Measurements from ENCODE around the gene OSBPL10.

Gene OSBPL10

GRCh38 chr3:31921837-31922236 lies 59.2 kb downstream of the OSBPL10 start:
- no peak for DNase-seq (ENCODE audit: low read depth)

GRCh38 chr3:31920310-31920709 lies 60.8 kb downstream of the OSBPL10 start:
- no peak for DNase-seq (ENCODE audit: low read depth)

- no peak for DNase-seq (ENCODE audit: low read depth)
These were observed 61.5 kb downstream of the OSBPL10 start for GRCh38 chr3:31919528-31919927.

DNA sequence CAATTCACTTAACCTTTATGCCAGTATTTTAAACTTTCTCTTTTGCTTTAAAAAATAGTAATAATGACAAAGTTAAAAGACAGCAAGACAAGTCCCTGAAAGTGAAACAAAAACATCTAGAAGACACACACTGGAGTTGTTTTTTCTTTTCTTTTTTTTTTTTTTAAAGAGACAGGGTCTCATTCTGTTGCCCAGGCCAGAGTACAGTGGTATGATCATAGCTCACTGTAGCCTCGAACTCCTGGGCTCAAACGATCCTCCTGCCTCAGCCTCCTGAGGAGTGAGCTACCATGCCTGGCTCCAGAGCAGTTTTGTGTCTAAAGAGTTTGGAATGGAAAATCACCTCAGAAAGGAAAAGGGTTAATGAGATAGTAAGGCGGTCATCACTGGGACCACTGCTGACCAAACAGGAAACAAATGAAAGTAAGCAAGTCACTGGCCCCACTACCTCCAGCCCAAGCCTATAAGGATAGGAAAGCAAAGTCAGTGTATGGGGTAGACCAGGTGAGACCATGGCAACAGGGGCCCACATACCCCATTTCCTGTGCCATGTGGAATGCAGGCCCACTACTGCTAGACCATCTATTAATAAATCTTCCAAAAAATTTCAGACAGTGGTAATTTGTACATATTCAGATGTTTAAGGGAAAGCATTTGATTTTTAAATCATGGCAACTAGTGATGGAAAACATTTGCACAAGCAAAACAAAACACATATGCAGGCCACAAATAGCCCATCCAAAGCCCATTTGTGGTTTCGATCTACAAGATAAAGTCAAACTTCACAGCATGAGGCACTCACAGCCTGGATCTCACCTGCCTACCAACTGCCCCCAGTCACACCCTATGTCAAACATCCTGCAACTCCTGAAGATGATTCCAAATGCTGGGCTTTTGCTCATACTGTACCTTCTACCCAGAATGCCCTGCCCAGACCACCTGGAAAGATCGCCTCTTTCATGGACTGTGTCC lies 62.6 kb downstream of the OSBPL10 start:
- no peak for DNase-seq (ENCODE audit: low read depth)

DNA sequence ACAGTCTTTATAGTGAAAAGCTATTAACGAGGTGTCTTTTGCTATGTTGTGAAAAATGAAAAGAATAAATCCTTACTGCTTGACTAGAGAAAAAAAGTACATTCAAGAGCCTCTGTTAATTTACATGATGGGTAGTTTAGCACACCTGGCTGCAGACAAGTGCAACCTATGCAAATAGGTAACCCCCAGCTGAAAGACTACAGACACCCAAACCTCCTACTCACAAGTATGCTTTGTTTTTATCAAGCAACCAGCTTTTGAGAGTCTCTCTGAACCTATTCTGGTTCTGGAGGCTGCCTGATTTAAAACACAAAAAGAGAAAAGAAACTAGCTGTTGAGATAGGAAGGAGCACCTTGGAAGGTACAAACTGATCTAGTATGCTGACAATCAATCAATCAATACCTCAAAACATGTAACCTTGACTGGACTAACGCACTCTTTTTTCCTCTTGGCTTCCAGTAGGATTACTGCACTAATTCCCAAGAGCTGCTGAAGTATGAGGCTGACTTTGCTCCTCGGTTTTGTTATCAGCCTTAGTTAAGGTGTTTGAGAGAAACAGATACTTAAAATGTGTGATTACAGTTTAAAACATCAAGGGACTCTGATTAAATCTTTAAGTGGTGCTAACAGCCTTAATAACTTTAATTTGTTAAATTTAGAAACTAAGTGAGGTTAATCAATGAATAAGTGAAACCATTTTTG lies 63.6 kb downstream of the OSBPL10 start:
- DNase-seq (ENCODE audit: low read depth): no peak

DNA sequence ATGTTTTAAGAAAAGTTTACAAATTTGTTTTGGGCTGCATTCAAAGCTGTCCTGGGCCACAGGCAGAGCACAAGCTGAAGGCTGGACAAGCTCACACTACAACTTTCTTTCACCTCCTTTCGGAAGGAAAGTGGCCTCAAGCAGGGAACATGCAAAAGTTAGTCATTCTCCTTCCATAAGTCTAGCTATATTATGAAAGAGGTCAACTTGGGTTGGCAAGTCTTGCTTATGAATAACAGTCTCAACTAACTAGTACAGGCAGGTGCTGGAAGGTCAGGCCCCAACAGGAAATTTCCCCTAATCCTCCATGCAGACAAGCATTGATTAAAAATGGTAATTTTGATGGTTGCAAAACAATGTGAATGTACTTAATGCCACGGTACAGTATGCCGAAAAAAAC lies 69.4 kb downstream of the OSBPL10 start:
- no peak for DNase-seq (ENCODE audit: low read depth)

DNA sequence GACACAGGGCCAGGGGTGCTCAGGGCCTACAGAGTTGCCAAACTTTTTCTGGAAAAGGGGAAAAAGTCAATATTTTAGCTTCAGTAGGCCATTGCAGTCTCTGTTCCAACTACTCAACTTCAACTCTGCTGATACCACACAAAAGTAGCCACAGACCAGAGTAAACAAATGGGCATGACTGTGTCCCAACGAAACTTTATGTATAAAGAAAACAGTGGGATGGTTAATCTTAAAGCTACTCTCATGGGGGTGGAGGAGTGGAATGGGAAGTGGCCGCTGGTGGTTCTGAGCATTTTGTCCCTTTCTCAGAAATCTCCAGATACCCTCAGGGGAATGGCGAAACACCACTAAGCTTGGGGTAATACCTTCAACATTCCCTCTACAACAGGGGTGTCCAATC lies 69.9 kb downstream of the OSBPL10 start:
- no peak for DNase-seq (ENCODE audit: low read depth)

DNA sequence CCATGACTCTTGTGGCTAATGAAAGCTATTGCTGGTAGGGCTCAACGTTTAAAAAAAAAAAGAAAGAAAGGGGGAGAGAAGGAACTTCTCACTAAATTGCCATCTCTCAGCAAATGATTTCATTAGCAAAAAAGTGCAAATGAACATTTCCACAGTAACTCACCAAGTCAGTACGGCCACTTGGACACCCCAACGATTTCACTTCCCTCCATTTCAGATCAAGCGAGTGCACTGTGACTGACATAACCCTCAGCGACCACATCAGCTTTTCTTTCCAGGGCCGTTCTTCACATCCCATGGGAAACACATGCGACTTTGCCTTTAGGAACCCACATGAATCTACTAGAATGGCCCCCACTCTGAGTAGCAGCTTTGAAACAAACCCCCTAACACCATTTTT lies 71.6 kb downstream of the OSBPL10 start:
- no peak for DNase-seq (ENCODE audit: low read depth)

GRCh38 chr3:31908391-31909097 lies 72.5 kb downstream of the OSBPL10 start:
- no peak for DNase-seq (ENCODE audit: low read depth)

- DNase-seq (ENCODE audit: low read depth): no peak
These were observed 74.9 kb downstream of the OSBPL10 start for GRCh38 chr3:31906182-31906581.

GRCh38 chr3:31903686-31904431 lies 77.2 kb downstream of the OSBPL10 start:
- no peak for DNase-seq (ENCODE audit: low read depth)

- DNase-seq (ENCODE audit: low read depth): no peak
These were observed 80.5 kb downstream of the OSBPL10 start for GRCh38 chr3:31900583-31900982.

DNA sequence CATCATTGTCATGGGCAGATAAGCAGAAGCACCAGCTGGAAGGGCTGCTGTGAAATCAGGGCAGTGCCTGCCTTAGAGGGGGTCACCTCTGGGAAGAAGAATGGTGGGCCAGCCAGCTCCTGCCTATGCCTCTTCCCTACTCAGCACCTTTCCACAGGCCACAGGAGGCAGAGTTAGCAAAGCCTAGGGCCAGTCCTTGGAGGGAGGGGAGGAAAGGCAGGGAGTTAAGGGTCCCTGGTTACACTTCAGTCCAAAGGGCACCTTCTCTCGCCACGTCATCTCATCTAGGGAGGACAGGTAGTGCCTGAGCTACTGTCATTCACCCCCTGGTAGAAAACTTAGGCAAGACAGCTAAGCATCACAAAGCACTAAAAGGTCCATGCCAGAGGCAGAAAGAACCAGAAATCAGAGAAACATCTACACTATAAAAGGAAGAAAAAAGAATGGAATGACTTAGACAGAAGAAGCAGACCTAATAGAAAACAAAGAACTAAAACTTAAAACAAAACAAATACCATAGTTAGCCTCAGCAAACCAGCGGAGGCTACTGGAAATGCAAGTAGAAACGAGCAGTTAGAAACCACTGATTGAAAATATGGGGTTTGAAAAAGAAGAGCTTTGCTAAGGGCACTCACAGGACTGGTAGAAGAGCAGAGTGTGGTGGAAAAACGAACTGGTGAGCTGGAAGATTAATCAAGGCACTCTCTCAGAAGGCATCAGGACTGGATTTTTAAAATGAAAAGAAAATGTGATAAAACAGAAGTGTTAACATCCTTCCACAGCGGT lies 84.2 kb downstream of the OSBPL10 start:
- no peak for DNase-seq (ENCODE audit: low read depth)

DNA sequence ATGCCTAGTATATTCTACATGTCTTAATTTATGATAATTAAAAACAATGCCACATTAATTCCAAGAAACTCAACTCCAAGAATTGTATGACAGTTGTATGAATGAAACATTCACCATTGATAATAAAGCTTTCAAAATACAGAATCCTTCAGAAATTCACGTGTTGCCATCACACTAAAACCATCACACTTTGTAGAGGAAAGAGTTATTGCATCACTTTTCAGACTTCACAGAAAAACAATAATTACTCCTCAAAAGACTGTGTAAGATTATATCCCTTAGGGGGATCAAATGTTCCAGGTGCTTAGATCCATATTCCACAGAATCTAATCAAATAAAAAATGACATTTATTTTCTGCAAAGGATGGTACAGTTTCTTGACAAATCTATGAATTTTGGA lies 85.0 kb downstream of the OSBPL10 start:
- no peak for DNase-seq (ENCODE audit: low read depth)

DNA sequence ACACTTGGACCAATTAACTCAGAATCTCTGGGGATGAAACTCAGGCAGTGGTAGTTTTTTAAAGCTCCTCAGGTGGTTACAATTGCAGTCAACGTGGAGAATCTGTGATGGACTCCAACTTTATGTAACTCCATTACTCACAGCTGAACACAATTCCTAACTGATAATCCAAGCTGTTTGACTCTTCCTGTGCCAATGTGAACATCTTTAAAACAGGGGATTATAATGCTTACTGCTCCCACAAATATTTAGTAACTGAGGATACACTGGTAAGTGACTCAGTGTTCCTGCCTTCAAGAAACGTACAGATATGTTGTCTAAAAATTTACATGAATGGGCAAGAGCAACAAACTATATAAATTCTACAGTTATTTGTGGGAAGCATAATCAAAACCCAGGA lies 85.6 kb downstream of the OSBPL10 start:
- no peak for DNase-seq (ENCODE audit: low read depth)

- DNase-seq (ENCODE audit: low read depth): no peak
These were observed 88.0 kb downstream of the OSBPL10 start for GRCh38 chr3:31892916-31893573.

- DNase-seq (ENCODE audit: low read depth): no peak
These were observed 88.6 kb downstream of the OSBPL10 start for GRCh38 chr3:31892500-31892899.

- DNase-seq (ENCODE audit: low read depth): no peak
These were observed 89.1 kb downstream of the OSBPL10 start for GRCh38 chr3:31891876-31892455.

- DNase-seq (ENCODE audit: low read depth): no peak
These were observed 90.2 kb downstream of the OSBPL10 start for GRCh38 chr3:31890742-31891469.

Measured in stimulated activated CD8-positive, alpha-beta memory T cell treated with anti-CD3 and anti-CD28 coated beads, Interleukin-12 subunit alpha, Interleukin-12 subunit beta, amount 100 ng/mL, for 4 hours (primary cell).